GM23338 (cell line): ENCODE data around the gene DDAH2. TPM values are rescaled to one million over a fixed set of nuclear protein-coding genes. Genes with fewer than 3 reads are reported as not detected.

ENCODE experiments used
- ATAC-seq: fragments of 200-7000 bp; cut with Tn5 transposase; 3 replicates; pipeline ENCODE4 v1.9.1; 2020
- DNase-seq: peaks from one replicate; pipeline ENCODE4 v3.0.0-alpha.2; 2015; ENCODE audit warnings: low spot score
- H2AFZ ChIP-seq: fragments of 200-600 bp; sonication (generic); 2 replicates; pipeline ENCODE4 v1.8.0; 2016; ENCODE audit warnings: antibody characterized with exemption, mild to moderate bottlenecking, moderate library complexity
- H3F3A ChIP-seq: fragments of 200-600 bp; sonication (generic); replicated peaks from 2 replicates; pipeline ENCODE4 v1.8.0; 2017; ENCODE audit warnings: antibody characterized with exemption, mixed run types, low read depth
- H3K27ac ChIP-seq: fragments of 200-600 bp; sonication (generic); 2 replicates; pipeline ENCODE4 v1.6.1; 2016; ENCODE audit warnings: low read depth
- H3K27me3 ChIP-seq: fragments of 200-600 bp; sonication (generic); 2 replicates; pipeline ENCODE4 v1.8.0; 2016; ENCODE audit warnings: mild to moderate bottlenecking, mixed run types, moderate library complexity; ENCODE audit not compliant: insufficient read depth
- H3K36me3 ChIP-seq: fragments of 200-600 bp; sonication (generic); 2 replicates; pipeline ENCODE4 v1.8.0; 2016; ENCODE audit warnings: mild to moderate bottlenecking; ENCODE audit not compliant: insufficient read depth
- H3K4me1 ChIP-seq: fragments of 200-600 bp; sonication (generic); 2 replicates; pipeline ENCODE4 v1.8.0; 2016; ENCODE audit warnings: mild to moderate bottlenecking, moderate library complexity; ENCODE audit not compliant: insufficient read depth
- H3K4me2 ChIP-seq: fragments of 200-600 bp; sonication (generic); 2 replicates; pipeline ENCODE4 v1.7.1; 2017; ENCODE audit warnings: mixed run types
- H3K4me3 ChIP-seq: fragments of 200-600 bp; sonication (generic); 2 replicates; pipeline ENCODE4 v1.6.1; 2016; ENCODE audit warnings: mixed run types
- H3K79me2 ChIP-seq: fragments of 200-600 bp; sonication (generic); replicated peaks from 2 replicates; pipeline ENCODE4 v1.8.0; 2017; ENCODE audit warnings: mild to moderate bottlenecking; ENCODE audit not compliant: insufficient read depth
- H3K9me2 ChIP-seq: fragments of 200-600 bp; sonication (generic); 2 replicates; pipeline ENCODE4 v1.8.0; 2017; ENCODE audit not compliant: insufficient read depth
- H4K20me1 ChIP-seq: fragments of 200-600 bp; sonication (generic); replicated peaks from 2 replicates; pipeline ENCODE4 v1.8.0; 2017; ENCODE audit warnings: mild to moderate bottlenecking; ENCODE audit not compliant: insufficient read depth
- H3K27ac Mint-ChIP-seq: 2 replicates; pipeline ENCODE4 v1.8.0; 2020; ENCODE audit warnings: inconsistent platforms, mild to moderate bottlenecking, moderate library complexity, mixed read lengths
- H3K27me3 Mint-ChIP-seq: 3 replicates; pipeline ENCODE4 v1.8.0; 2022; ENCODE audit warnings: low read depth, mild to moderate bottlenecking, moderate library complexity, mixed read lengths, inconsistent platforms; ENCODE audit not compliant: insufficient read depth, poor library complexity
- H3K36me3 Mint-ChIP-seq: 3 replicates; pipeline ENCODE4 v1.8.0; 2021; ENCODE audit warnings: low read depth, mild to moderate bottlenecking, inconsistent platforms, moderate library complexity, mixed read lengths
- H3K4me1 Mint-ChIP-seq: 3 replicates; pipeline ENCODE4 v1.8.0; 2020; ENCODE audit warnings: mild to moderate bottlenecking, inconsistent platforms, mixed read lengths
- H3K4me3 Mint-ChIP-seq: 3 replicates; pipeline ENCODE4 v1.8.0; 2021; ENCODE audit warnings: moderate library complexity, mild to moderate bottlenecking, inconsistent platforms, mixed read lengths
- H3K9me3 Mint-ChIP-seq: 3 replicates; pipeline ENCODE4 v1.8.0; 2020; ENCODE audit warnings: moderate library complexity, mild to moderate bottlenecking, inconsistent platforms, mixed read lengths
- CREB1 ChIP-seq: fragments of 250-450 bp; sonication (Bioruptor Pico); IDR thresholded peaks from 2 replicates; pipeline ENCODE4 v1.5.0; 2020; ENCODE audit warnings: low read depth, mild to moderate bottlenecking, moderate library complexity
- EZH2 ChIP-seq: fragments of 200-600 bp; sonication (generic); IDR thresholded peaks from one replicate; pipeline ENCODE4 v1.8.0; 2017; ENCODE audit warnings: antibody characterized with exemption, mild to moderate bottlenecking, low read depth; ENCODE audit not compliant: unreplicated experiment
- EZH2phosphoT487 ChIP-seq: fragments of 200-600 bp; sonication (generic); IDR thresholded peaks from one replicate; pipeline ENCODE4 v1.8.1; 2018; ENCODE audit warnings: antibody characterized with exemption; ENCODE audit not compliant: unreplicated experiment
- JUNB ChIP-seq: IDR thresholded peaks from one replicate; pipeline ENCODE4 v1.6.1; 2016; ENCODE audit warnings: antibody characterized with exemption; ENCODE audit not compliant: unreplicated experiment
- NANOG ChIP-seq: IDR thresholded peaks from 2 replicates; pipeline ENCODE4 v1.6.1; 2016; ENCODE audit warnings: antibody characterized with exemption, borderline replicate concordance
- STAT1 ChIP-seq: IDR thresholded peaks from one replicate; pipeline ENCODE4 v1.6.1; 2016; ENCODE audit warnings: antibody characterized with exemption; ENCODE audit not compliant: unreplicated experiment
- ZNF114 ChIP-seq: fragments of 250-450 bp; sonication (Bioruptor Pico); IDR thresholded peaks from 2 replicates; pipeline ENCODE4 v1.5.0; 2020; ENCODE audit warnings: mild to moderate bottlenecking, moderate library complexity
- ZNF331 ChIP-seq: fragments of 250-450 bp; sonication (Bioruptor Pico); IDR thresholded peaks from 2 replicates; pipeline ENCODE4 v1.5.0; 2020; ENCODE audit warnings: low read depth, mild to moderate bottlenecking, moderate library complexity
- polyA plus RNA-seq: library from polyadenylated mRNA; unstranded; fragments of >200 nt; fragmentation: Nextera tagmentation; extraction: Ambion mirVana; gene quantifications from 2 replicates; pipeline ENCODE4 v1.2.1, GENCODE V29; 2016
- total RNA-seq: library from RNA; depleted of rRNA; stranded (reverse); fragments of >200 nt; shearing (Covaris generic); gene quantifications from 2 replicates; pipeline ENCODE4 v1.2.3, GENCODE V29; 2014
- TF ChIP-seq, protein P1 (sequence below): fragments of 250-450 bp; sonication (Bioruptor Pico); IDR thresholded peaks from 2 replicates; pipeline ENCODE4 v1.5.0; 2020; ENCODE audit warnings: mild to moderate bottlenecking, moderate library complexity
- TF ChIP-seq, protein P2 (sequence below): IDR thresholded peaks from one replicate; pipeline ENCODE4 v1.6.1; 2018; ENCODE audit warnings: antibody characterized with exemption; ENCODE audit not compliant: unreplicated experiment
- TF ChIP-seq, protein P3 (sequence below): IDR thresholded peaks from 2 replicates; pipeline ENCODE4 v1.6.1; 2016; ENCODE audit warnings: antibody characterized with exemption

DDAH2 gene
- total and polyA plus RNA-seq, 2 experiments from 2014 or later, result 58.7 to 65.1 TPM

DNA sequence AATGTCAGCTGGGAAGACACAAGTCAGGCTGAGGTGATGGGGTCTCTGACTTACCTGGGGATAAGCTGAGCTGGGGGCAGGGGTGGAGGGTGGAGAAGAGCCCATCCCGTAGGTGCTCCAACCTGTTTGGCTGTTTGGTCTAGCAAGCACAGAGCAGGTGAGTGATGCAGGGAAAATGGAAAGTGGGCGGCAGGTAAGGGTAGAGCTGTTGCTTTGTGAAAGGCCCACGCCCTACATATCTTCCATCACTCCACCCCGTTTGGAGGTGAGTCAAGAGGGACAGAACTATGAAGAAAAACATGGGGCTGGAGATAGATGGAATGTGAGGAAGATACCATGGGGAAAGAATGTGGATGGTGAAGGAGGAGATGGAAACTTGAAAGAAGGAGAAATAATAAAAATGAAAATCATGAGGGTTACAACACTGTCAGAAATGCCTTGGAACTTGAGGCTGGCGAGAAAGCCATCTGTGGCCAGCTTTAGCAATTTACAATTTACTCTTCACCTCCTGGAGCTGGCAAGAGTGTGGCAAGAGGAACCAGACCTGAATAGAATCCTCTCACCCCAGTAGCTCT is 8.8 kb downstream of the DDAH2 start:
- H3K27ac Mint-ChIP-seq, result no peak overlapping the region
- Histone ChIP-seq H3K27me3 (no peaks in the 10 kb centered on the region), H2AFZ (no peak overlapping the region), H3K9me2 (no peaks in the 10 kb centered on the region), H3K36me3 (no peaks in the 10 kb centered on the region), H4K20me1 (no peaks in the 10 kb centered on the region), H3K79me2 (no peaks in the 10 kb centered on the region), H3K4me1 (peaks cover 14% of the 10 kb centered on the region), H3K4me3 (no peak overlapping the region), H3K27ac (no peak overlapping the region), H3K4me2 (no peak overlapping the region), H3F3A (no peaks in the 10 kb centered on the region)
- H3K27me3 Mint-ChIP-seq, result peaks cover 14% of the 10 kb centered on the region
- DNase-seq (no peak), ATAC-seq (no peak)
- no peaks in the 10 kb centered on the region; the same call in 2 of the 3 replicates for H3K36me3 Mint-ChIP-seq
- no peak overlapping the region for H3K4me3 Mint-ChIP-seq
- no peaks in the 10 kb centered on the region for H3K9me3 Mint-ChIP-seq
- H3K4me1 Mint-ChIP-seq, result peaks cover 21% of the 10 kb centered on the region
- TF ChIP-seq EZH2 (no peak), ZNF331 (CRISPR knock-in tag) (no peak), NANOG (no peak), STAT1 (no peak), CREB1 (no peak), EZH2phosphoT487 (no peak), ZNF114 (no peak)

DNA sequence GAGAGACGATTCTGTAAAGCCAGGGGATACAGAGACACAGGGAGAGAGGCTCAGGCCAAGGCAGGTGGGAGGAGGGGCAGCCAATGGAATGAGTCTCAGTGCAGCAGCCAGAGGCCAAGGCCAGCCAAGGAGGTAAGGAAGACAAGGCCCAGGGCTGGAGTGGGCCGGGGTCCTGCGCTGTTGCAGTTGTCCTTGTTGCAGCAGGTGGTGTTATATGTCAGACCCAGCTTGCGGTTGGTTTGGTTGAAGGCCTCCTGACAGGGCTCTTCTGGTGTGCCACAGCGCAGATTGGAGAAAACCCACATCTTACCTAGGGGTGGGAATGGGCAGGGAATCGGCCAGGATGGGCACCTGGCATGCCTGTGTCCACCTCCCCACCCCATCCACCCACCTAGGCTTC is 10.1 kb downstream of the DDAH2 start:
- H3K27me3 ChIP-seq, result no peaks in the 10 kb centered on the region
- Mint-ChIP-seq H3K4me3 (no peak overlapping the region; the same call in 2 of the 3 replicates), H3K9me3 (no peaks in the 10 kb centered on the region), H3K27me3 (peaks cover 15% of the 10 kb centered on the region), H3K36me3 (no peaks in the 10 kb centered on the region; the same call in 2 of the 3 replicates), H3K4me1 (peaks cover 29% of the 10 kb centered on the region), H3K27ac (peak overlapping the region; percentile 11; the same call in 1 of the 2 replicates)
- peaks cover 25% of the 10 kb centered on the region for H3K4me1 ChIP-seq
- no peak overlapping the region for H3K27ac ChIP-seq
- peak overlapping the region; percentile 41; the same call in 1 of the 2 replicates for H3K4me2 ChIP-seq
- no peak for ATAC-seq
- H3K4me3 ChIP-seq, result no peak overlapping the region
- no peaks in the 10 kb centered on the region for H3K79me2 ChIP-seq
- no peak for DNase-seq
- H3K9me2 ChIP-seq, result no peaks in the 10 kb centered on the region
- H3K36me3 ChIP-seq, result no peaks in the 10 kb centered on the region
- no peaks in the 10 kb centered on the region for H3F3A ChIP-seq
- H4K20me1 ChIP-seq, result no peaks in the 10 kb centered on the region
- peak overlapping the region; percentile 38; the same call in 1 of the 2 replicates for H2AFZ ChIP-seq
- TF ChIP-seq STAT1, result no peak
- no peak for TF ChIP-seq EZH2phosphoT487
- TF ChIP-seq, protein P1, sequence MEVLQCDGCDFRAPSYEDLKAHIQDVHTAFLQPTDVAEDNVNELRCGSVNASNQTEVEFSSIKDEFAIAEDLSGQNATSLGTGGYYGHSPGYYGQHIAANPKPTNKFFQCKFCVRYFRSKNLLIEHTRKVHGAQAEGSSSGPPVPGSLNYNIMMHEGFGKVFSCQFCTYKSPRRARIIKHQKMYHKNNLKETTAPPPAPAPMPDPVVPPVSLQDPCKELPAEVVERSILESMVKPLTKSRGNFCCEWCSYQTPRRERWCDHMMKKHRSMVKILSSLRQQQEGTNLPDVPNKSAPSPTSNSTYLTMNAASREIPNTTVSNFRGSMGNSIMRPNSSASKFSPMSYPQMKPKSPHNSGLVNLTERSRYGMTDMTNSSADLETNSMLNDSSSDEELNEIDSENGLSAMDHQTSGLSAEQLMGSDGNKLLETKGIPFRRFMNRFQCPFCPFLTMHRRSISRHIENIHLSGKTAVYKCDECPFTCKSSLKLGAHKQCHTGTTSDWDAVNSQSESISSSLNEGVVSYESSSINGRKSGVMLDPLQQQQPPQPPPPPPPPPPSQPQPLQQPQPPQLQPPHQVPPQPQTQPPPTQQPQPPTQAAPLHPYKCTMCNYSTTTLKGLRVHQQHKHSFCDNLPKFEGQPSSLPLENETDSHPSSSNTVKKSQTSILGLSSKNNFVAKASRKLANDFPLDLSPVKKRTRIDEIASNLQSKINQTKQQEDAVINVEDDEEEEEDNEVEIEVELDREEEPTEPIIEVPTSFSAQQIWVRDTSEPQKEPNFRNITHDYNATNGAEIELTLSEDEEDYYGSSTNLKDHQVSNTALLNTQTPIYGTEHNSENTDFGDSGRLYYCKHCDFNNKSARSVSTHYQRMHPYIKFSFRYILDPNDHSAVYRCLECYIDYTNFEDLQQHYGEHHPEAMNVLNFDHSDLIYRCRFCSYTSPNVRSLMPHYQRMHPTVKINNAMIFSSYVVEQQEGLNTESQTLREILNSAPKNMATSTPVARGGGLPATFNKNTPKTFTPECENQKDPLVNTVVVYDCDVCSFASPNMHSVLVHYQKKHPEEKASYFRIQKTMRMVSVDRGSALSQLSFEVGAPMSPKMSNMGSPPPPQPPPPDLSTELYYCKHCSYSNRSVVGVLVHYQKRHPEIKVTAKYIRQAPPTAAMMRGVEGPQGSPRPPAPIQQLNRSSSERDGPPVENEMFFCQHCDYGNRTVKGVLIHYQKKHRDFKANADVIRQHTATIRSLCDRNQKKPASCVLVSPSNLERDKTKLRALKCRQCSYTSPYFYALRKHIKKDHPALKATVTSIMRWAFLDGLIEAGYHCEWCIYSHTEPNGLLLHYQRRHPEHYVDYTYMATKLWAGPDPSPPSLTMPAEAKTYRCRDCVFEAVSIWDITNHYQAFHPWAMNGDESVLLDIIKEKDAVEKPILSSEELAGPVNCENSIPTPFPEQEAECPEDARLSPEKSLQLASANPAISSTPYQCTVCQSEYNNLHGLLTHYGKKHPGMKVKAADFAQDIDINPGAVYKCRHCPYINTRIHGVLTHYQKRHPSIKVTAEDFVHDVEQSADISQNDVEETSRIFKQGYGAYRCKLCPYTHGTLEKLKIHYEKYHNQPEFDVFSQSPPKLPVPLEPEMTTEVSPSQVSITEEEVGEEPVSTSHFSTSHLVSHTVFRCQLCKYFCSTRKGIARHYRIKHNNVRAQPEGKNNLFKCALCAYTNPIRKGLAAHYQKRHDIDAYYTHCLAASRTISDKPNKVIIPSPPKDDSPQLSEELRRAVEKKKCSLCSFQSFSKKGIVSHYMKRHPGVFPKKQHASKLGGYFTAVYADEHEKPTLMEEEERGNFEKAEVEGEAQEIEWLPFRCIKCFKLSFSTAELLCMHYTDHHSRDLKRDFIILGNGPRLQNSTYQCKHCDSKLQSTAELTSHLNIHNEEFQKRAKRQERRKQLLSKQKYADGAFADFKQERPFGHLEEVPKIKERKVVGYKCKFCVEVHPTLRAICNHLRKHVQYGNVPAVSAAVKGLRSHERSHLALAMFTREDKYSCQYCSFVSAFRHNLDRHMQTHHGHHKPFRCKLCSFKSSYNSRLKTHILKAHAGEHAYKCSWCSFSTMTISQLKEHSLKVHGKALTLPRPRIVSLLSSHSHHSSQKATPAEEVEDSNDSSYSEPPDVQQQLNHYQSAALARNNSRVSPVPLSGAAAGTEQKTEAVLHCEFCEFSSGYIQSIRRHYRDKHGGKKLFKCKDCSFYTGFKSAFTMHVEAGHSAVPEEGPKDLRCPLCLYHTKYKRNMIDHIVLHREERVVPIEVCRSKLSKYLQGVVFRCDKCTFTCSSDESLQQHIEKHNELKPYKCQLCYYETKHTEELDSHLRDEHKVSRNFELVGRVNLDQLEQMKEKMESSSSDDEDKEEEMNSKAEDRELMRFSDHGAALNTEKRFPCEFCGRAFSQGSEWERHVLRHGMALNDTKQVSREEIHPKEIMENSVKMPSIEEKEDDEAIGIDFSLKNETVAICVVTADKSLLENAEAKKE (CRISPR knock-in tag), result no peak
- TF ChIP-seq, protein P2, sequence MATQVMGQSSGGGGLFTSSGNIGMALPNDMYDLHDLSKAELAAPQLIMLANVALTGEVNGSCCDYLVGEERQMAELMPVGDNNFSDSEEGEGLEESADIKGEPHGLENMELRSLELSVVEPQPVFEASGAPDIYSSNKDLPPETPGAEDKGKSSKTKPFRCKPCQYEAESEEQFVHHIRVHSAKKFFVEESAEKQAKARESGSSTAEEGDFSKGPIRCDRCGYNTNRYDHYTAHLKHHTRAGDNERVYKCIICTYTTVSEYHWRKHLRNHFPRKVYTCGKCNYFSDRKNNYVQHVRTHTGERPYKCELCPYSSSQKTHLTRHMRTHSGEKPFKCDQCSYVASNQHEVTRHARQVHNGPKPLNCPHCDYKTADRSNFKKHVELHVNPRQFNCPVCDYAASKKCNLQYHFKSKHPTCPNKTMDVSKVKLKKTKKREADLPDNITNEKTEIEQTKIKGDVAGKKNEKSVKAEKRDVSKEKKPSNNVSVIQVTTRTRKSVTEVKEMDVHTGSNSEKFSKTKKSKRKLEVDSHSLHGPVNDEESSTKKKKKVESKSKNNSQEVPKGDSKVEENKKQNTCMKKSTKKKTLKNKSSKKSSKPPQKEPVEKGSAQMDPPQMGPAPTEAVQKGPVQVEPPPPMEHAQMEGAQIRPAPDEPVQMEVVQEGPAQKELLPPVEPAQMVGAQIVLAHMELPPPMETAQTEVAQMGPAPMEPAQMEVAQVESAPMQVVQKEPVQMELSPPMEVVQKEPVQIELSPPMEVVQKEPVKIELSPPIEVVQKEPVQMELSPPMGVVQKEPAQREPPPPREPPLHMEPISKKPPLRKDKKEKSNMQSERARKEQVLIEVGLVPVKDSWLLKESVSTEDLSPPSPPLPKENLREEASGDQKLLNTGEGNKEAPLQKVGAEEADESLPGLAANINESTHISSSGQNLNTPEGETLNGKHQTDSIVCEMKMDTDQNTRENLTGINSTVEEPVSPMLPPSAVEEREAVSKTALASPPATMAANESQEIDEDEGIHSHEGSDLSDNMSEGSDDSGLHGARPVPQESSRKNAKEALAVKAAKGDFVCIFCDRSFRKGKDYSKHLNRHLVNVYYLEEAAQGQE, result no peak
- TF ChIP-seq, protein P3, sequence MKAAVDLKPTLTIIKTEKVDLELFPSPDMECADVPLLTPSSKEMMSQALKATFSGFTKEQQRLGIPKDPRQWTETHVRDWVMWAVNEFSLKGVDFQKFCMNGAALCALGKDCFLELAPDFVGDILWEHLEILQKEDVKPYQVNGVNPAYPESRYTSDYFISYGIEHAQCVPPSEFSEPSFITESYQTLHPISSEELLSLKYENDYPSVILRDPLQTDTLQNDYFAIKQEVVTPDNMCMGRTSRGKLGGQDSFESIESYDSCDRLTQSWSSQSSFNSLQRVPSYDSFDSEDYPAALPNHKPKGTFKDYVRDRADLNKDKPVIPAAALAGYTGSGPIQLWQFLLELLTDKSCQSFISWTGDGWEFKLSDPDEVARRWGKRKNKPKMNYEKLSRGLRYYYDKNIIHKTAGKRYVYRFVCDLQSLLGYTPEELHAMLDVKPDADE, result no peak
- no peak for TF ChIP-seq CREB1
- no peak for TF ChIP-seq NANOG
- TF ChIP-seq JUNB, result no peak
